Uterus (tissue), 4 donors: ENCODE measurements around the gene TAF8. TPM values are rescaled to one million over a fixed set of nuclear protein-coding genes. Genes with fewer than 3 reads are reported as not detected.

Experiments
- DNase-seq, 2 donors: peaks; one replicate each; pipeline ENCODE4 v3.0.0-alpha.2; 2019 to 2020
- H3K27ac ChIP-seq, 2 donors: fragments of 200-600 bp; sonication (generic); 1 replicate in 1 of 2; 2 replicates in 1 of 2; pipeline ENCODE4 v1.5.1; 2016 to 2018
- H3K27me3 ChIP-seq, 2 donors: fragments of 200-600 bp; sonication (generic); one replicate each; pipeline ENCODE4 v1.5.1; 2018 to 2019; ENCODE audit warnings: control low read depth in 1 of 2
- H3K36me3 ChIP-seq, 2 donors: fragments of 200-600 bp; sonication (generic); one replicate each; pipeline ENCODE4 v1.5.1; 2019; ENCODE audit warnings: control low read depth in 1 of 2
- H3K4me1 ChIP-seq, 2 donors: fragments of 200-600 bp; sonication (generic); one replicate each; pipeline ENCODE4 v1.5.1; 2018 to 2019; ENCODE audit warnings: control low read depth in 1 of 2
- H3K4me3 ChIP-seq, 2 donors: fragments of 200-600 bp; sonication (generic); 1 replicate in 1 of 2; 2 replicates in 1 of 2; pipeline ENCODE4 v1.5.1; 2018 to 2019; ENCODE audit warnings: mild to moderate bottlenecking in 1 of 2
- H3K9me3 ChIP-seq, 2 donors: fragments of 200-600 bp; sonication (generic); one replicate each; pipeline ENCODE4 v1.5.1; 2019; ENCODE audit warnings: control low read depth in 1 of 2
- CTCF ChIP-seq, 4 experiments: fragments of 200-600 bp in 2 of 4; fragments of 450-650 bp in 2 of 4; sonication (generic) in 2 of 4; IDR thresholded peaks; one replicate each; pipeline ENCODE4 v1.5.1; 2016 to 2019; ENCODE audit warnings: antibody characterized with exemption in 4 of 4, mild to moderate bottlenecking in 2 of 4, moderate library complexity in 1 of 4
- POLR2A ChIP-seq, 2 donors: fragments of 450-650 bp; IDR thresholded peaks; one replicate each; pipeline ENCODE4 v1.6.1; 2016; ENCODE audit warnings: antibody characterized with exemption in 2 of 2, mild to moderate bottlenecking in 1 of 2, moderate library complexity in 1 of 2
- intact Hi-C: fragments of 100-400 bp; cut with DNase I; formaldehyde crosslinking; loops from one replicate; pipeline ENCODE4 v1.15.1; 2023; ENCODE audit warnings: low total_unique reads
- small RNA-seq: library from RNA; depleted of rRNA; stranded (forward); fragments of <200 nt; gene quantifications from one replicate; pipeline ENCODE3, GENCODE V24; 2016
- total RNA-seq, 4 donors: library from RNA; depleted of rRNA in 3 of 4; stranded (reverse); fragments of >200 nt in 3 of 4; gene quantifications; one replicate each; pipeline versions ENCODE4 v1.1.0 to v1.2.4, GENCODE V29; 2014 to 2023
- donor health status: DM: yes; HTN: yes; CAD: no.

TAF8 gene
- total RNA-seq, 4 donors from 2014 or later: 16.0 to 45.6 (median 37.5) TPM

- TF ChIP-seq POLR2A (IDR thresholded peaks at IDR 0.05) (no peak), CTCF (IDR thresholded peaks at IDR 0.05) (no peak)
- Histone ChIP-seq H3K36me3 (no peaks in the 10 kb centered on the region), H3K4me1 (no peaks in the 10 kb centered on the region), H3K9me3 (no peaks in the 10 kb centered on the region), H3K27ac (no peak overlapping the region), H3K27me3 (no peaks in the 10 kb centered on the region), H3K4me3 (no peak overlapping the region)
- intact Hi-C loops: no loop called here
- no peak for DNase-seq
Observed at GRCh38 chr6:42135161-42135560, 84.8 kb downstream of the TAF8 start.

GRCh38 chr6:42135722-42136121 is 85.4 kb downstream of the TAF8 start:
- H3K9me3 ChIP-seq: no peaks in the 10 kb centered on the region

GRCh38 chr6:42136508-42137193 is 86.3 kb downstream of the TAF8 start:
- no peak for DNase-seq
- intact Hi-C loops: no loop called here
- H3K36me3 ChIP-seq: no peaks in the 10 kb centered on the region
- no peak overlapping the region for H3K27ac ChIP-seq
- H3K4me3 ChIP-seq: no peak overlapping the region
- no peaks in the 10 kb centered on the region for H3K27me3 ChIP-seq
- TF ChIP-seq CTCF (IDR thresholded peaks at IDR 0.05): no peak
- TF ChIP-seq POLR2A (IDR thresholded peaks at IDR 0.05): no peak
- no peaks in the 10 kb centered on the region for H3K4me1 ChIP-seq
- no peaks in the 10 kb centered on the region for H3K9me3 ChIP-seq

More at GRCh38 chr6:42135722-42136121, 85.4 kb downstream of the TAF8 start:
- TF ChIP-seq POLR2A (IDR thresholded peaks at IDR 0.05) (no peak), CTCF (IDR thresholded peaks at IDR 0.05) (no peak)
- no peak for DNase-seq
- Histone ChIP-seq H3K27ac (no peak overlapping the region), H3K36me3 (no peaks in the 10 kb centered on the region), H3K27me3 (no peaks in the 10 kb centered on the region), H3K4me3 (no peak overlapping the region), H3K4me1 (no peaks in the 10 kb centered on the region)
- intact Hi-C loops: no loop called here

Small RNAs within 50 kb of the gene (small RNA-seq; reads per million reads assigned to genes)
- not detected for gene RNU6-761P

Other genes with a start within 250 kb of the TAF8 start
- gene USP49, start 155.1 kb upstream of the TAF8 start, total RNA-seq: 10 to 100 TPM in 1 of 4 donors, 1 to 10 TPM in 3; 2.3 to 16.5 (median 6.6) TPM
- 10 to 100 TPM in 3 of 4 donors, 1 to 10 TPM in 1; 1.0 to 36.8 (median 17.3) TPM for gene MED20, start 129.4 kb upstream of the TAF8 start, total RNA-seq
- gene BYSL, start 129.0 kb upstream of the TAF8 start, total RNA-seq: 10 to 100 TPM in 3 of 4 donors, under 1 TPM in 1; 0.51 to 20.5 (median 18.0) TPM
- 100 to 1,000 TPM in 1 of 4 donors, 10 to 100 TPM in 3; 28.8 to 101 (median 74.3) TPM for gene CCND3, start 108.7 kb upstream of the TAF8 start, total RNA-seq
- gene C6orf132, start 92.1 kb downstream of the TAF8 start, total RNA-seq: 1 to 10 TPM in 2 of 4 donors, under 1 TPM in 1, not detected in 1; 0.91 to 2.4 (median 1.0) TPM
- gene GUCA1A, start 122.8 kb downstream of the TAF8 start, total RNA-seq: under 1 TPM in 1 of 4 donors, not detected in 3; 0.83 TPM
- 1 to 10 TPM in 2 of 4 donors, not detected in 2; 3.8 to 4.8 TPM for gene GUCA1B, start 144.4 kb downstream of the TAF8 start, total RNA-seq
- 10 to 100 TPM in 3 of 4 donors, 1 to 10 TPM in 1; 7.6 to 52.8 (median 22.2) TPM for gene MRPS10, start 167.3 kb downstream of the TAF8 start, total RNA-seq